Transverse colon (tissue), 4 donors: Measurements from ENCODE around the gene FKRP.

Source experiments
- EP300 ChIP-seq: sonication (generic); formaldehyde crosslinking; IDR thresholded peaks from one replicate; pipeline ENCODE4 v1.6.1; 2017; ENCODE audit warnings: antibody characterized with exemption, low read depth
- POLR2A ChIP-seq: fragments of 450-650 bp; IDR thresholded peaks from one replicate; pipeline ENCODE4 v1.6.1; 2016; ENCODE audit warnings: antibody characterized with exemption, mild to moderate bottlenecking, moderate library complexity
- POLR2AphosphoS5 ChIP-seq, 3 donors: sonication (generic); formaldehyde crosslinking; IDR thresholded peaks; one replicate each; pipeline ENCODE4 v1.6.1; 2016; ENCODE audit warnings: antibody characterized with exemption in 3 of 3
- TF ChIP-seq, protein P1 (sequence below), 5 experiments: fragments of 200-600 bp in 3 of 5; fragments of 450-650 bp in 2 of 5; sonication (generic) in 3 of 5; IDR thresholded peaks; 1 replicate in 2 of 5; 2 replicates in 3 of 5; pipeline ENCODE4 v1.5.1; 2016 to 2017; ENCODE audit warnings: antibody characterized with exemption in 5 of 5, inconsistent platforms in 3 of 5, mild to moderate bottlenecking in 2 of 5, moderate library complexity in 1 of 5

DNA sequence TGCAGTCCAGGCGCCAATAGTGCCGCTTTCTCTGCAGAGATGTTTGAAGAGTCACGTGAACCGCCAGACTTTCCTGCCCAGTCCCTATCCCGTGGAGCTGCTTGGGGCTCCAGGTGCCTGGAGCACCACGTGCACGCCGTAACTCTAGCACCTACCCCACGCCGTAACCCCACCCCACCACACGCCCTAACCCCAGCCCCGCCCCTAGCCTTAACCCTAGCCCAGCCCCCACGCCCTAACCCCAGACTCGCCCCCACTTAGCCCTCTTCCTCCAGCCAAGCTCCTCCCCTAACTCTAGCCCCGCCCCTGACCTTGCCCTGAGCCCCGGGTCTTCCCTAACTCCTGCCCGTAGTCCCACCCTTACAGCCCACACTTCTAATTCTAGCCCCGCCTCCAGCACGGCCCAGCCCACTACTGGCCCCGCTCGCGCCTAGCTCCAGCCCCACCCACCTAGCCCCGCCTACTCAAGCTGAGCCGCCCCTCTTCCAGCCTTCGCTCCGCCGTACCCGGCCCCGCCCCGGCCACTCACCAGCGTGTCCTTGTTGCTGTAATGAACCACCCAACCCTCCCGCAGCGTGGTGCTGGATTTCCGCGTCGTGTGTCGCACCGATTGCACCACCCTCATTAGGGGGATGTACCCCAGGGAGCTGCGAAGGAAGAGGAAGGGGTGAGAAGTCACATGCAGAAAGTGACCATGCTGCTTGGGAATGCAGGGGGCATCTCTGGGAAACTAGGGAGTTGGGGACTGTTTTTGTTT is 48.5 kb upstream of the FKRP start:
- TF ChIP-seq POLR2AphosphoS5 (IDR thresholded peaks at IDR 0.05) (no peak), POLR2A (no peak), EP300 (no peak)
- TF ChIP-seq, protein P1, sequence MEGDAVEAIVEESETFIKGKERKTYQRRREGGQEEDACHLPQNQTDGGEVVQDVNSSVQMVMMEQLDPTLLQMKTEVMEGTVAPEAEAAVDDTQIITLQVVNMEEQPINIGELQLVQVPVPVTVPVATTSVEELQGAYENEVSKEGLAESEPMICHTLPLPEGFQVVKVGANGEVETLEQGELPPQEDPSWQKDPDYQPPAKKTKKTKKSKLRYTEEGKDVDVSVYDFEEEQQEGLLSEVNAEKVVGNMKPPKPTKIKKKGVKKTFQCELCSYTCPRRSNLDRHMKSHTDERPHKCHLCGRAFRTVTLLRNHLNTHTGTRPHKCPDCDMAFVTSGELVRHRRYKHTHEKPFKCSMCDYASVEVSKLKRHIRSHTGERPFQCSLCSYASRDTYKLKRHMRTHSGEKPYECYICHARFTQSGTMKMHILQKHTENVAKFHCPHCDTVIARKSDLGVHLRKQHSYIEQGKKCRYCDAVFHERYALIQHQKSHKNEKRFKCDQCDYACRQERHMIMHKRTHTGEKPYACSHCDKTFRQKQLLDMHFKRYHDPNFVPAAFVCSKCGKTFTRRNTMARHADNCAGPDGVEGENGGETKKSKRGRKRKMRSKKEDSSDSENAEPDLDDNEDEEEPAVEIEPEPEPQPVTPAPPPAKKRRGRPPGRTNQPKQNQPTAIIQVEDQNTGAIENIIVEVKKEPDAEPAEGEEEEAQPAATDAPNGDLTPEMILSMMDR (IDR thresholded peaks at IDR 0.05): no peak
